ENCODE measurements around the gene NAALADL2. TPM values are rescaled to one million over a fixed set of nuclear protein-coding genes. Genes with fewer than 3 reads are reported as not detected.

NAALADL2 gene
- total and polyA plus RNA-seq, 2 of the 4 experiments (the other 2 are of a cell fraction) = 3.8 to 19.2 TPM

DNA sequence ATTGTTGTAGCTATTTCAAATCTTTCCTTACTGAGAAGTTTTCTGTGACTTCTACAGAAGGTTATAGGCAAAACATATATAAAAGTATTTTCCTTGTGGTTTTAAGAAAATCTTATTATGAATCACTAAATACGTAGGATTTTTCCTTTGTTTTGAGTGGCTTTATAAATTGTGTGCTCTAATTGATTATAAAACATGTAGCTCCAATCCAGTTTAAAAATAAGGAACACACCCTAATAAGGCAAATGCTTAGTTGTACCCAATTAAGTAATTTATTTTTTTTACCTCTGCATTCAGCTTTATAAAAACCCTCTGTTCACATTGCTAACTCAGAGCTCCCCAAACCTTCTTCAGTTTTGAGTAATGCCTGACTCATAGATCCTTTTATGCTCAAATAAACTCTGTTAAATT lies 408.0 kb downstream of the NAALADL2 start:
- dilution Hi-C loops (cut with HindIII; ENCODE audit: low sequenced_read_pairs, unreplicated experiment) = no loop called here
- in situ Hi-C loops (cut with MboI; ENCODE audit: low sequenced_read_pairs) = no loop called here
- BruUV-seq (replicated peaks) = no TSS peak
- Histone ChIP-seq H2BK20ac (ENCODE audit: low read depth, low read length) (0 out of 2 replicates have a peak overlapping the region, but pooled peaks have one; percentile 20), H3K27ac (ENCODE audit: insufficient read depth, low read length) (peak overlapping the region; percentile 68; the same call in 1 of the 2 replicates), H3K9ac (ENCODE audit: low read depth, low read length) (no peak overlapping the region), H3K4me2 (ENCODE audit: low read depth, low read length) (peak overlapping the region; percentile 59; the same call in 1 of the 2 replicates), H2AK9ac (replicated peaks; ENCODE audit: low read depth, low read length, poor library complexity) (no peak overlapping the region), H2BK120ac (ENCODE audit: low read depth, low read length) (peak overlapping the region; percentile 20; the same call in 1 of the 2 replicates), H3K4me1 (ENCODE audit: control insufficient read depth, insufficient read depth, low read length) (peaks cover 8% of the 10 kb centered on the region), H3K18ac (ENCODE audit: low read depth, low read length) (peak overlapping the region; percentile 41; the same call in 1 of the 2 replicates), H3K79me1 (ENCODE audit: low read depth in 1 of 2, low read length in 2 of 2) (no peaks in the 10 kb centered on the region; a peak in 1 of 4 replicates), H3K4me3 (ENCODE audit: insufficient read depth, low read depth, low read length) (no peak overlapping the region), H4K20me1 (ENCODE audit: insufficient read depth, low read length) (no peaks in the 10 kb centered on the region), H3K36me3 (ENCODE audit: control insufficient read depth, insufficient read depth, low read length) (no peaks in the 10 kb centered on the region), H3K23ac (ENCODE audit: low read depth, low read length) (no peak overlapping the region), H2AFZ (replicated peaks; ENCODE audit: low read length, poor library complexity) (no peak overlapping the region), H4K5ac (ENCODE audit: low read depth, low read length) (no peak overlapping the region), H3K56ac (ENCODE audit: extremely low read depth, insufficient read depth, low read length) (no peak overlapping the region; the same call in 1 of the 2 replicates), H3K14ac (replicated peaks; ENCODE audit: low read depth, low read length) (no peak overlapping the region), H4K91ac (ENCODE audit: insufficient read depth, low read depth, low read length) (no peak overlapping the region), H2BK15ac (ENCODE audit: low read depth, low read length) (no peak overlapping the region; the same call in 2 of the 3 replicates), H4K8ac (ENCODE audit: low read depth in 2 of 2, low read length in 2 of 2) (peak overlapping the region in 1 of 2 experiments; percentile 52; a peak in 1 of 4 replicates), H3K9me1 (ENCODE audit: insufficient read depth, low read length) (peaks cover 2% of the 10 kb centered on the region; the same call in 1 of the 2 replicates), H3K27me3 (ENCODE audit: control insufficient read depth, insufficient read depth, low read length) (no peaks in the 10 kb centered on the region), H2BK5ac (ENCODE audit: low read depth, low read length, poor library complexity, severe bottlenecking) (peak overlapping the region; percentile 99), H3K9me3 (ENCODE audit: control insufficient read depth, insufficient read depth, low read length) (no peaks in the 10 kb centered on the region), H3K4ac (ENCODE audit: low read depth, low read length) (no peak overlapping the region), H2AK5ac (ENCODE audit: low read depth, low read length) (no peak overlapping the region)
- ATAC-seq (ENCODE audit: low read depth) (peak; percentile 83), DNase-seq (peak; percentile 84)
- TF ChIP-seq MXI1 (IDR thresholded peaks at IDR 0.05; ENCODE audit: borderline replicate concordance, low read depth, low read length) = no peak
- no peak for TF ChIP-seq SMC3 (IDR thresholded peaks at IDR 0.05; ENCODE audit: low read depth, low read length)
- no peak for TF ChIP-seq CHD1 (IDR thresholded peaks at IDR 0.05; ENCODE audit: low read depth, low read length)
- TF ChIP-seq CEBPB (IDR thresholded peaks at IDR 0.05; ENCODE audit: low read depth, low read length) = no peak
- no peak; the same call in 1 of the 2 replicates for TF ChIP-seq FOS (IDR thresholded peaks at IDR 0.05; ENCODE audit: low read depth, low read length)
- CTCF ChIA-PET = no interaction called here
- no CpG with 5 or more reads among the region's 1 CpG for WGBS, 2 experiments (ENCODE audit: extremely low coverage in 2 of 2, insufficient read length in 1 of 2)
- POLR2A ChIA-PET (ENCODE audit: unreplicated experiment) = interaction anchor here (0.6 to 0.7 kb wide), 2 partner anchors 9 to 91 kb away, joined by 4 to 5 read pairs; no protein-coding TSS in a partner anchor
- intact Hi-C loops (cut with micrococcal nuclease) = loop anchor here (1.0 to 10.0 kb wide), 6 partner anchors 128 to 1142 kb away; no protein-coding TSS in a partner anchor

All from IMR-90 (cell line).